IMR-90 (cell line): ENCODE measurements around the gene SYNGR3. TPM values are rescaled to one million over a fixed set of nuclear protein-coding genes. Genes with fewer than 3 reads are reported as not detected.

ENCODE experiments used
- ATAC-seq: fragments of 200-7000 bp; cut with Tn5 transposase; 2 replicates; pipeline ENCODE4 v1.9.1; 2020; ENCODE audit warnings: low read depth, mild to moderate bottlenecking, moderate library complexity
- Bru-seq: library from RNA; stranded (reverse); fragments of 400-500 nt; gene quantifications from one replicate; lab custom pipeline; 2021; lab: Mats Ljungman, UMichigan
- BruChase-seq, 2 experiments: library from RNA; stranded (reverse); fragments of 400-500 nt; gene quantifications; one replicate each; lab custom pipeline; 2021; lab: Mats Ljungman, UMichigan
- BruUV-seq: library from RNA; stranded (reverse); fragments of 400-500 nt; replicated peaks from 2 replicates; lab custom pipeline; 2021; lab: Mats Ljungman, UMichigan
- CTCF ChIA-PET: fragments of 300-600 bp; formaldehyde crosslinking; extraction: SDS; loops from one replicate; lab custom pipeline; 2021; ENCODE audit warnings: antibody characterized with exemption; lab: Yijun Ruan, JAX
- POLR2A ChIA-PET: fragments of 300-600 bp; sonication (Branson Sonifier 250); formaldehyde crosslinking; loops from one replicate; lab custom pipeline; 2022; ENCODE audit warnings: antibody characterized with exemption; ENCODE audit not compliant: unreplicated experiment; lab: Charles Lee
- DNase-seq: peaks from one replicate; pipeline ENCODE4 v3.0.0; 2013
- H2AFZ ChIP-seq: replicated peaks from 2 replicates; pipeline ENCODE3; 2013; ENCODE audit warnings: low read length, mild to moderate bottlenecking; ENCODE audit not compliant: poor library complexity
- H2AK5ac ChIP-seq: 2 replicates; pipeline ENCODE4 v1.6.1; 2013; ENCODE audit warnings: low read depth, low read length, inconsistent platforms
- H2AK9ac ChIP-seq: replicated peaks from 2 replicates; pipeline ENCODE3; 2013; ENCODE audit warnings: mild to moderate bottlenecking, low read depth, low read length, moderate library complexity; ENCODE audit not compliant: poor library complexity
- H2BK120ac ChIP-seq: 2 replicates; pipeline ENCODE4 v1.6.1; 2013; ENCODE audit warnings: low read depth, low read length, inconsistent platforms
- H2BK15ac ChIP-seq: 3 replicates; pipeline ENCODE4 v1.6.1; 2013; ENCODE audit warnings: low read depth, low read length, inconsistent platforms
- H2BK20ac ChIP-seq: 2 replicates; pipeline ENCODE4 v1.6.1; 2013; ENCODE audit warnings: low read depth, mild to moderate bottlenecking, inconsistent platforms, low read length, moderate library complexity
- H2BK5ac ChIP-seq: 2 replicates; pipeline ENCODE4 v1.6.1; 2013; ENCODE audit warnings: mild to moderate bottlenecking, low read depth, low read length, inconsistent platforms; ENCODE audit not compliant: poor library complexity, severe bottlenecking
- H3K14ac ChIP-seq: replicated peaks from 2 replicates; pipeline ENCODE4 v1.6.1; 2013; ENCODE audit warnings: low read depth, low read length, inconsistent platforms
- H3K18ac ChIP-seq: 2 replicates; pipeline ENCODE4 v1.6.1; 2013; ENCODE audit warnings: low read depth, low read length, control low read depth
- H3K23ac ChIP-seq: 2 replicates; pipeline ENCODE4 v1.6.1; 2013; ENCODE audit warnings: low read depth, low read length, inconsistent platforms
- H3K27ac ChIP-seq: 2 replicates; pipeline ENCODE4 v1.5.1; 2013; ENCODE audit warnings: mild to moderate bottlenecking, control low read depth, low read length; ENCODE audit not compliant: insufficient read depth
- H3K27me3 ChIP-seq: 2 replicates; pipeline ENCODE4 v1.6.1; 2013; ENCODE audit warnings: low read length; ENCODE audit not compliant: control insufficient read depth, insufficient read depth
- H3K36me3 ChIP-seq: 2 replicates; pipeline ENCODE4 v1.6.1; 2013; ENCODE audit warnings: low read length, mixed read lengths; ENCODE audit not compliant: control insufficient read depth, insufficient read depth
- H3K4ac ChIP-seq: 2 replicates; pipeline ENCODE4 v1.6.1; 2013; ENCODE audit warnings: low read depth, low read length, inconsistent platforms
- H3K4me1 ChIP-seq: 2 replicates; pipeline ENCODE4 v1.6.1; 2013; ENCODE audit warnings: low read length, mixed read lengths; ENCODE audit not compliant: control insufficient read depth, insufficient read depth
- H3K4me2 ChIP-seq: 2 replicates; pipeline ENCODE4 v1.6.1; 2013; ENCODE audit warnings: low read depth, mild to moderate bottlenecking, control low read depth, low read length, moderate library complexity
- H3K4me3 ChIP-seq: 2 replicates; pipeline ENCODE4 v1.5.1; 2013; ENCODE audit warnings: low read depth, mild to moderate bottlenecking, control low read depth, low read length, moderate library complexity; ENCODE audit not compliant: insufficient read depth
- H3K56ac ChIP-seq: 2 replicates; pipeline ENCODE4 v1.6.1; 2013; ENCODE audit warnings: low read length, inconsistent platforms; ENCODE audit not compliant: insufficient read depth; ENCODE audit errors: extremely low read depth
- H3K79me1 ChIP-seq, 2 experiments: 2 replicates each; pipeline ENCODE4 v1.6.1; 2013; ENCODE audit warnings: low read length in 2 of 2, inconsistent platforms in 1 of 2, low read depth in 1 of 2
- H3K9ac ChIP-seq: 2 replicates; pipeline ENCODE4 v1.6.1; 2013; ENCODE audit warnings: low read depth, low read length, control low read depth
- H3K9me1 ChIP-seq: 2 replicates; pipeline ENCODE4 v1.6.1; 2013; ENCODE audit warnings: low read length, inconsistent platforms; ENCODE audit not compliant: insufficient read depth
- H3K9me3 ChIP-seq: 2 replicates; pipeline ENCODE4 v1.6.1; 2013; ENCODE audit warnings: low read length; ENCODE audit not compliant: control insufficient read depth, insufficient read depth
- H4K20me1 ChIP-seq: 2 replicates; pipeline ENCODE4 v1.6.1; 2013; ENCODE audit warnings: low read length, inconsistent platforms; ENCODE audit not compliant: insufficient read depth
- H4K5ac ChIP-seq: 2 replicates; pipeline ENCODE4 v1.6.1; 2013; ENCODE audit warnings: mild to moderate bottlenecking, low read depth, low read length, control low read depth
- H4K8ac ChIP-seq, 2 experiments: 2 replicates each; pipeline ENCODE4 v1.6.1; 2013; ENCODE audit warnings: low read depth in 2 of 2, low read length in 2 of 2, control low read depth in 1 of 2, inconsistent platforms in 1 of 2
- H4K91ac ChIP-seq: 2 replicates; pipeline ENCODE4 v1.6.1; 2013; ENCODE audit warnings: low read depth, low read length, inconsistent platforms; ENCODE audit not compliant: insufficient read depth
- CHD1 ChIP-seq: IDR thresholded peaks from 2 replicates; pipeline ENCODE4 v1.6.1; 2012; ENCODE audit warnings: low read depth, low read length, improper control_type of control experiment
- CTCF ChIP-seq: conservative IDR thresholded peaks from 2 replicates; pipeline ENCODE4 v1.5.1; 2012; ENCODE audit warnings: mild to moderate bottlenecking, low read depth, low read length, improper control_type of control experiment
- FOS ChIP-seq: fragments of 150-350 bp; IDR thresholded peaks from 2 replicates; pipeline ENCODE4 v1.6.1; 2016; ENCODE audit warnings: low read depth, low read length
- MAFK ChIP-seq: IDR thresholded peaks from 2 replicates; pipeline ENCODE4 v1.6.1; 2012; ENCODE audit warnings: low read depth, low read length, improper control_type of control experiment
- MAZ ChIP-seq: IDR thresholded peaks from 2 replicates; pipeline ENCODE4 v1.6.1; 2012; ENCODE audit warnings: low read depth, mild to moderate bottlenecking, low read length, improper control_type of control experiment, moderate library complexity, borderline replicate concordance
- NFE2L2 ChIP-seq: fragments of 150-350 bp; IDR thresholded peaks from 2 replicates; pipeline ENCODE4 v1.6.1; 2016; ENCODE audit warnings: low read depth, mild to moderate bottlenecking, low read length
- POLR2A ChIP-seq: IDR thresholded peaks from 2 replicates; pipeline ENCODE4 v1.6.1; 2012; ENCODE audit warnings: mild to moderate bottlenecking, low read depth, low read length
- RAD21 ChIP-seq: IDR thresholded peaks from 2 replicates; pipeline ENCODE4 v1.6.1; 2012; ENCODE audit warnings: low read length, improper control_type of control experiment
- WGBS, 2 experiments: methylation state at CpG; one replicate each; pipeline versions ENCODE4 v1.1.5 to v1.1.7; 2013; ENCODE audit warnings: missing lambda C conversion rate in 2 of 2; ENCODE audit not compliant: insufficient read length in 1 of 2; ENCODE audit errors: extremely low coverage in 2 of 2; 5-methylcytosine and 5-hydroxymethylcytosine counted together
- dilution Hi-C: fragments of 300-500 bp; cut with HindIII; formaldehyde crosslinking; loops from one replicate; pipeline ENCODE4 v1.14.3; 2018; ENCODE audit warnings: low sequenced_read_pairs; ENCODE audit not compliant: unreplicated experiment
- in situ Hi-C: fragments of 300-500 bp; cut with MboI; formaldehyde crosslinking; loops from 3 replicates; pipeline ENCODE4 v1.14.3; 2019; ENCODE audit warnings: low sequenced_read_pairs, inconsistent platforms, mixed read lengths
- intact Hi-C: fragments of 100-400 bp; cut with micrococcal nuclease; formaldehyde crosslinking; loops from 2 replicates; pipeline ENCODE4 v1.10.0; 2022
- long read RNA-seq: library from polyadenylated mRNA; unstranded; transcript quantifications from one replicate; pipeline ENCODE4 v2.0.0, GENCODE V29; 2021; ENCODE audit not compliant: unreplicated experiment
- polyA plus RNA-seq, 3 experiments: library from polyadenylated mRNA; depleted of rRNA; stranded (reverse); fragments of >200 nt; gene quantifications; 2 replicates each; pipeline ENCODE4 v1.2.3, GENCODE V29; 2012; ENCODE audit warnings: low replicate concordance in 1 of 3
- total RNA-seq: library from RNA; depleted of rRNA; stranded (reverse); fragments of >200 nt; gene quantifications from 2 replicates; pipeline ENCODE4 v1.2.3, GENCODE V29; 2012; rRNA removed
- TF ChIP-seq, protein P1 (sequence below): fragments of 150-350 bp; IDR thresholded peaks from 2 replicates; pipeline ENCODE4 v1.6.1; 2016; ENCODE audit warnings: low read depth, mild to moderate bottlenecking, low read length, moderate library complexity, borderline replicate concordance
- TF ChIP-seq, protein P2 (sequence below): fragments of 150-350 bp; IDR thresholded peaks from 2 replicates; pipeline ENCODE4 v1.6.1; 2017; ENCODE audit warnings: mild to moderate bottlenecking, antibody characterized with exemption, low read length, low read depth

Gene SYNGR3, protein sequence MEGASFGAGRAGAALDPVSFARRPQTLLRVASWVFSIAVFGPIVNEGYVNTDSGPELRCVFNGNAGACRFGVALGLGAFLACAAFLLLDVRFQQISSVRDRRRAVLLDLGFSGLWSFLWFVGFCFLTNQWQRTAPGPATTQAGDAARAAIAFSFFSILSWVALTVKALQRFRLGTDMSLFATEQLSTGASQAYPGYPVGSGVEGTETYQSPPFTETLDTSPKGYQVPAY
- total RNA-seq, result 1.8 and 1.9 TPM in 2 replicates
- polyA plus RNA-seq (2012; rRNA removed), result 5.8 and 6.6 TPM in 2 replicates
- polyA plus RNA-seq (2012; cell fraction: cytosol; rRNA removed), result 4.4 and 11.7 TPM in 2 replicates
- 6.9 and 13.6 TPM in 2 replicates for polyA plus RNA-seq (2012; cell fraction: nucleus; rRNA removed; ENCODE audit: low replicate concordance)
- percentile 20 among the genes with signal in this experiment for Bru-seq, nascent RNA
- percentile 24 among the genes with signal in this experiment for BruChase-seq, experiment 1, labeled RNA remaining after a 6-hour chase
- percentile 20 among the genes with signal in this experiment for BruChase-seq, experiment 2, labeled RNA remaining after a 2-hour chase
- long read RNA-seq, transcript SYNGR3-201 (4 exons, 2,051 nt), result major isoform, 8 of 12 reads
- long read RNA-seq, partial matches to known transcripts, result 2 of 12 reads
- long read RNA-seq, other reads (novel, unspliced or antisense), result 0 of 12 reads

DNA sequence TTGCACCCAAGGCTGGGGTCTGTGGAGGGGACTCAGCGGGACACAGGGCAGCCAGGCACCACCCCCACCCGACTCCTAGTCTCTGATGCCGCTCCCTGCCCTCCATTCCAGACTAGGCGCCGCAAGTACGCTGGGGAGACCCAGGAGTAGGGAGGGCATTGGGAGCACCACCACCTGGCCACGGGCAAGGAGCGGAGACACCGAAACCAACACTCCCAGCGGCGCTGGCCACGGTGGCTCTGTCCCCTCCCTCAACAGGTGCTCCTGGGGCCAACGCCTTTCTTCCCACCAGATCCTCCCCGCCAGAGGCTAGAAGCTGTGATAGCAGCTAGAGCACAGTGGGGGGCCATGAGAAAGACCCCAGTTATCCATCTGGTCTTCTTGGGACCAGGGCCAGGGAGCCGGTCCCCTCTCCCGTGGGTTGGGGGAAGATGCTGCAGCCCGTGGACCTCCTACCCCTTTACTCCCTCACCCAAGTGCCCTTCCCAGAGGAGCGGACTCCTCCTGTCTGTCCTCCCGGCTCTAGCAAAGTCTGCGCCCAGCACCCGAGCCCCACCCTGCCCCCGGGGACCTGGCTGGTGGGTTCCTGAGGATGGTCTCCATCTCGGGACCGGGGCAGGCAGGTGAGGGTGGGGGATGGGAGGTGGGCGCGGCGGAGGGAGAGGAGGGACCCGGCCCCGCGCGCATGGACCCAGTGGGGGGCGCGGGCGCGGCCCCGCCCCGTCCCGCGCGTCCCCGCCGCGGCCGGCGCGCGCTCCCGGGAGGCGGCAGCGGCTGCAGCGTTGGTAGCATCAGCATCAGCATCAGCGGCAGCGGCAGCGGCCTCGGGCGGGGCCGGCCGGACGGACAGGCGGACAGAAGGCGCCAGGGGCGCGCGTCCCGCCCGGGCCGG is at the start of gene SYNGR3:
Gene SYNGR3, plus strand, starts transcription at position 762 of the 892 bp plus-strand sequence. CDS start 133 bp downstream, outside the sequence.
- Histone ChIP-seq H4K5ac (0 out of 2 replicates have a peak within 1 kb of the TSS, but pooled peaks have one; percentile 23), H3K4me2 (peak within 1 kb of the TSS; percentile 89), H3K27ac (no peak within 1 kb of the TSS), H3K4ac (peak within 1 kb of the TSS; percentile 24; the same call in 1 of the 2 replicates), H4K91ac (no peak within 1 kb of the TSS), H3K79me1 (peaks cover 21 to 29% of the 10 kb centered on the region in 2 experiments), H3K27me3 (peaks cover 17% of the 10 kb centered on the region), H3K14ac (no peak within 1 kb of the TSS), H2BK5ac (no peak within 1 kb of the TSS), H2AFZ (peak within 1 kb of the TSS; percentile 84), H2AK9ac (peak within 1 kb of the TSS; percentile 76), H3K18ac (no peak within 1 kb of the TSS), H3K9me1 (peaks cover 20% of the 10 kb centered on the region), H3K9ac (no peak within 1 kb of the TSS), H3K56ac (no peak within 1 kb of the TSS), H2BK20ac (no peak within 1 kb of the TSS), H3K36me3 (peaks cover 13% of the 10 kb centered on the region), H3K9me3 (peaks cover 2% of the 10 kb centered on the region; the same call in 1 of the 2 replicates), H4K8ac (no peak within 1 kb of the TSS), H2AK5ac (peak within 1 kb of the TSS; percentile 68), H3K4me1 (peaks cover 21% of the 10 kb centered on the region), H2BK120ac (no peak within 1 kb of the TSS), H3K23ac (0 out of 2 replicates have a peak within 1 kb of the TSS, but pooled peaks have one; percentile 66), H2BK15ac (no peak within 1 kb of the TSS), H4K20me1 (no peaks in the 10 kb centered on the region), H3K4me3 (peak within 1 kb of the TSS; percentile 52)
- no peak for DNase-seq
- ChIA-PET CTCF (no interaction called here), POLR2A (no interaction called here)
- in situ Hi-C loops (no loop called here), dilution Hi-C loops (no loop called here), intact Hi-C loops (no loop called here)
- peak; percentile 18 for ATAC-seq
- 0% methylated on average over 9 of the region's 67 CpGs; no CpG with 5 or more reads in 1 of the 2 experiments for WGBS, 2 experiments
- BruUV-seq, result no TSS peak
- TF ChIP-seq RAD21 (no peak), CTCF (no peak), POLR2A (no peak), NFE2L2 (no peak), MAFK (no peak), CHD1 (no peak), FOS (no peak), MAZ (no peak)
- TF ChIP-seq, protein P1, sequence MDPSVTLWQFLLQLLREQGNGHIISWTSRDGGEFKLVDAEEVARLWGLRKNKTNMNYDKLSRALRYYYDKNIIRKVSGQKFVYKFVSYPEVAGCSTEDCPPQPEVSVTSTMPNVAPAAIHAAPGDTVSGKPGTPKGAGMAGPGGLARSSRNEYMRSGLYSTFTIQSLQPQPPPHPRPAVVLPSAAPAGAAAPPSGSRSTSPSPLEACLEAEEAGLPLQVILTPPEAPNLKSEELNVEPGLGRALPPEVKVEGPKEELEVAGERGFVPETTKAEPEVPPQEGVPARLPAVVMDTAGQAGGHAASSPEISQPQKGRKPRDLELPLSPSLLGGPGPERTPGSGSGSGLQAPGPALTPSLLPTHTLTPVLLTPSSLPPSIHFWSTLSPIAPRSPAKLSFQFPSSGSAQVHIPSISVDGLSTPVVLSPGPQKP, result no peak
- TF ChIP-seq, protein P2, sequence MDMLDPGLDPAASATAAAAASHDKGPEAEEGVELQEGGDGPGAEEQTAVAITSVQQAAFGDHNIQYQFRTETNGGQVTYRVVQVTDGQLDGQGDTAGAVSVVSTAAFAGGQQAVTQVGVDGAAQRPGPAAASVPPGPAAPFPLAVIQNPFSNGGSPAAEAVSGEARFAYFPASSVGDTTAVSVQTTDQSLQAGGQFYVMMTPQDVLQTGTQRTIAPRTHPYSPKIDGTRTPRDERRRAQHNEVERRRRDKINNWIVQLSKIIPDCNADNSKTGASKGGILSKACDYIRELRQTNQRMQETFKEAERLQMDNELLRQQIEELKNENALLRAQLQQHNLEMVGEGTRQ, result no peak
